Adrenal gland (tissue), 12 donors: ENCODE measurements around the gene CASP14. TPM values are rescaled to one million over a fixed set of nuclear protein-coding genes. Genes with fewer than 3 reads are reported as not detected.

ENCODE experiments used
- DNase-seq, 7 donors: peaks; one replicate each; pipeline ENCODE4 v3.0.0-alpha.2; 2019 to 2020
- H3K27ac ChIP-seq, 5 donors: fragments of 200-600 bp; sonication (generic) in 4 of 5; 1 replicate in 3 of 5; 2 replicates in 2 of 5; pipeline versions ENCODE4 v1.5.1 to v1.8.0; 2016 to 2020; ENCODE audit warnings: mild to moderate bottlenecking in 1 of 5
- H3K27me3 ChIP-seq: fragments of 200-600 bp; 2 replicates; pipeline ENCODE4 v1.8.0; 2021
- H3K36me3 ChIP-seq, 2 donors: fragments of 200-600 bp; replicated peaks in 1 of 2; 1 replicate in 1 of 2; 2 replicates in 1 of 2; pipeline versions ENCODE4 v1.5.1 to v1.8.0; 2018 to 2022
- H3K4me1 ChIP-seq, 2 donors: fragments of 200-600 bp; replicated peaks in 1 of 2; 1 replicate in 1 of 2; 2 replicates in 1 of 2; pipeline versions ENCODE4 v1.5.1 to v1.8.0; 2018 to 2021
- H3K4me3 ChIP-seq, 4 donors: fragments of 200-600 bp; sonication (generic) in 3 of 4; one replicate each; pipeline ENCODE4 v1.5.1; 2016 to 2018
- H3K9me3 ChIP-seq, 3 donors: fragments of 200-600 bp; sonication (generic) in 1 of 3; replicated peaks in 1 of 3; 1 replicate in 2 of 3; 2 replicates in 1 of 3; pipeline versions ENCODE4 v1.5.1 to v1.8.0; 2016 to 2021
- CTCF ChIP-seq, 6 experiments: fragments of 450-650 bp in 4 of 6; fragments of 200-600 bp in 2 of 6; sonication (generic) in 1 of 6; IDR thresholded peaks; 1 replicate in 5 of 6; 2 replicates in 1 of 6; pipeline versions ENCODE4 v1.5.1 to v1.8.0; 2016 to 2021; ENCODE audit warnings: antibody characterized with exemption in 6 of 6, mild to moderate bottlenecking in 2 of 6, moderate library complexity in 1 of 6
- POLR2A ChIP-seq, 2 donors: fragments of 450-650 bp; IDR thresholded peaks; one replicate each; pipeline ENCODE4 v1.6.1; 2017; ENCODE audit warnings: antibody characterized with exemption in 2 of 2, mild to moderate bottlenecking in 2 of 2, moderate library complexity in 1 of 2
- WGBS, 4 donors: extraction: QIAGEN DNeasy Blood & Tissue Kit in 2 of 4; methylation state at CpG; one replicate each; pipeline versions ENCODE4 v1.1.5 to v1.1.7; 2013 to 2017; 5-methylcytosine and 5-hydroxymethylcytosine counted together
- intact Hi-C, 2 donors: fragments of 100-400 bp; cut with DNase I; formaldehyde crosslinking; loops; one replicate each; pipeline versions ENCODE4 v1.14.1 to v1.15.0; 2022 to 2023
- polyA plus RNA-seq, 3 donors: library from polyadenylated mRNA; stranded (reverse); fragments of 200-250 nt in 2 of 3; fragments of 350-450 nt in 1 of 3; fragmentation: Illumina TruSeq in 1 of 3; extraction: RNeasy Lipid Tissue Mini Kit (QIAGEN cat#74804) in 1 of 3; gene quantifications; one replicate each; pipeline ENCODE4 v1.2.3, GENCODE V29; 2013 to 2014
- total RNA-seq, 9 donors: library from RNA; depleted of rRNA in 4 of 9; stranded (reverse); fragments of >200 nt in 4 of 9; fragments of 120-200 nt in 1 of 9; fragmentation: NEBNext Ultra II Directional in 1 of 9; extraction: Animal tissue kit (Norgen Biotek cat#: 25700) in 1 of 9; gene quantifications; one replicate each; pipeline versions ENCODE4 v1.1.0 to v1.2.4, GENCODE V29; 2013 to 2023
- donor health status: healthy with polysubstance abuse.
- donor health status: Bipolar disorder and iron deficiency.
- donor health status: DM: yes; HTN: yes; CAD: no.
- donor health status: DM: no; HTN: no; CAD: no.
- donor health status: DM: no; HTN: no; CAD: no.
- donor health status: DM: yes; HTN: yes; CAD: no.

The CASP14 gene
- total and polyA plus RNA-seq, 12 donors = not detected

DNA sequence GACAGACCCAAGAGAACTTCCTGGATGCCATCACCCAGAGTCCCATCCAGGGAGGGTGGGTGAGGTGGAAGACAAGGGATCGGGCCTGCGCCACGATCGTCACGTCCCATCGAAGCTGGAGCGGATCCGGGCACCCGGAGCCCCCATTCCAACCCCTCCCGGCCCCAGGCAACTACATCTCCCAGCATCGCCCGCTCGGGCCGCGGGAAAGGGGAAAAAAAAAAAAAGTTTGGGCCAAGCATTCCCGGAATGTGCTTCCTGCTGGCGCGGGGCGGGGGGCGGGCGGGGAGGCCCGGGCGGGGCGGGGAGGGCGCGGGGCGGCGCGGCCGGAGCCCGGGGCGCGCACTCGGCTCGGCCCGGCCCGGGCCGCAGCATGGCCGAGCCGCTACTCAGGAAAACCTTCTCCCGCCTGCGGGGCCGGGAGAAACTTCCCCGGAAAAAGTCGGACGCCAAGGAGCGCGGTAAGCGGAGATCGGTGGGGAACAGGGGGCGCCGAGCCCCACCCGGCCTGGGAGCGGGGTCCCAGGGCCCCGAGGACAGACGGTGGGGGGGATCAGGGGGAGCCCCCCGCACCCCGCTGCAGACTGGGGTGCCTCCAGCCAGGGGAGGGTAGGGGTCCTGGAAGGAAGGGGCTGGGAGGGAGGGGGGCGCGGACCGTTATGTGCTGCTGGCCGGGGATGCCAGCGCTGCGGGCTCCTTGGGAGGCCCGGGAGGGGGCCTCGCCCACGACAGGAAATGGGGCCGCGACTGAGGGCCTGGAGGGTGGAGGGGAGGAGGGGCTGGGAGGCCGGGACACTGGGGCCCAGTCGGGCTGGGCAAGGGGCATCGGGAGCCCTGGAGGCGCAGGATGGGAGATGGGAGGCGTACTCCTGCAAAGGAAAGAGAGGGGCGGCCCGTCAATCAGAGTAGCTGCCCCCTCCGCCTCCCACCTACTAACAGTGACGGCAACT, 58.1 kb downstream of the CASP14 start, which contains the start of gene SYDE1:
Gene SYDE1 (plus strand): TSS at position 341 of the 950 bp plus-strand sequence. CDS start 33 bp downstream, at position 374.
- H3K4me1 ChIP-seq = peaks cover 0 to 5% of the 10 kb centered on the region in 2 donors
- no peaks in the 10 kb centered on the region for H3K27me3 ChIP-seq
- peak within 1 kb of the TSS in 4 of 5 donors; percentile 64 to 95 (median 76) for H3K27ac ChIP-seq
- peak in 5 of 7 donors; percentile 26 to 54 (median 43) for DNase-seq
- intact Hi-C loops = no loop called here
- TF ChIP-seq CTCF (IDR thresholded peaks at IDR 0.05) = no peak
- peak; percentile 44 to 52 for TF ChIP-seq POLR2A (IDR thresholded peaks at IDR 0.05)
- WGBS, 4 donors = 2 to 13% (median 4%) methylated on average over 17 to 73 of the region's 78 CpGs
- H3K36me3 ChIP-seq = peaks cover 0 to 27% of the 10 kb centered on the region in 2 donors
- peak within 1 kb of the TSS in 3 of 4 donors; percentile 18 to 96 (median 55) for H3K4me3 ChIP-seq
- H3K9me3 ChIP-seq = peaks cover 0 to 5% (median 0%) of the 10 kb centered on the region in 3 donors

Other genes starting within 250 kb of the CASP14 start
- gene OR7A5, start 214.3 kb upstream of the CASP14 start, total RNA-seq = under 1 TPM in 4 of 9 donors, not detected in 5; under 0.01 to 0.41 (median 0.23) TPM
- gene OR7A5, start 214.3 kb upstream of the CASP14 start, polyA plus RNA-seq = under 1 TPM; 0.03 to 0.16 (median 0.11) TPM
- gene OR7C1, start 214.3 kb upstream of the CASP14 start, total RNA-seq = 1 to 10 TPM in 5 of 9 donors, under 1 TPM in 4; 0.74 to 4.7 (median 1.5) TPM
- gene OR7C1, start 214.3 kb upstream of the CASP14 start, polyA plus RNA-seq = 1 to 10 TPM in 2 of 3 donors, under 1 TPM in 1; 0.34 to 1.3 (median 1.3) TPM
- gene OR7A10, start 200.6 kb upstream of the CASP14 start, total RNA-seq = not detected
- not detected for gene OR7A10, start 200.6 kb upstream of the CASP14 start, polyA plus RNA-seq
- gene OR7A17, start 163.3 kb upstream of the CASP14 start, total RNA-seq = not detected
- not detected for gene OR7A17, start 163.3 kb upstream of the CASP14 start, polyA plus RNA-seq
- gene OR7C2, start 108.0 kb upstream of the CASP14 start, total RNA-seq = not detected
- gene OR7C2, start 108.0 kb upstream of the CASP14 start, polyA plus RNA-seq = not detected
- gene SLC1A6, start 69.6 kb upstream of the CASP14 start, total RNA-seq = under 1 TPM in 1 of 9 donors, not detected in 8; 0.11 TPM
- not detected for gene SLC1A6, start 69.6 kb upstream of the CASP14 start, polyA plus RNA-seq
- gene OR1I1, start 32.7 kb downstream of the CASP14 start, total RNA-seq = not detected
- not detected for gene OR1I1, start 32.7 kb downstream of the CASP14 start, polyA plus RNA-seq
- 10 to 100 TPM in 8 of 9 donors, 1 to 10 TPM in 1; 5.0 to 45.1 (median 31.2) TPM for gene SYDE1, start 57.9 kb downstream of the CASP14 start, total RNA-seq
- gene SYDE1, start 57.9 kb downstream of the CASP14 start, polyA plus RNA-seq = 10 to 100 TPM in 2 of 3 donors, 1 to 10 TPM in 1; 2.5 to 14.2 (median 11.5) TPM
- gene NOTCH3, start 151.5 kb downstream of the CASP14 start, total RNA-seq = 10 to 100 TPM in 7 of 9 donors, 1 to 10 TPM in 2; 4.4 to 39.3 (median 16.3) TPM
- gene NOTCH3, start 151.5 kb downstream of the CASP14 start, polyA plus RNA-seq = 1 to 10 TPM; 3.7 to 8.9 (median 6.2) TPM
- gene EPHX3, start 183.0 kb downstream of the CASP14 start, total RNA-seq = 1 to 10 TPM in 1 of 9 donors, under 1 TPM in 6, not detected in 2; 0.33 to 7.5 (median 0.55) TPM
- under 1 TPM; 0.24 to 0.44 (median 0.31) TPM for gene EPHX3, start 183.0 kb downstream of the CASP14 start, polyA plus RNA-seq